Activated T-cell treated with anti-CD3 and anti-CD28 coated beads for 1 hour (primary cell): ENCODE results near the gene ZNF628.

Experiments
- DNase-seq: peaks from one replicate; pipeline ENCODE4 v3.0.0-alpha.2; 2020; ENCODE audit warnings: low read depth

ZNF628 gene

DNA sequence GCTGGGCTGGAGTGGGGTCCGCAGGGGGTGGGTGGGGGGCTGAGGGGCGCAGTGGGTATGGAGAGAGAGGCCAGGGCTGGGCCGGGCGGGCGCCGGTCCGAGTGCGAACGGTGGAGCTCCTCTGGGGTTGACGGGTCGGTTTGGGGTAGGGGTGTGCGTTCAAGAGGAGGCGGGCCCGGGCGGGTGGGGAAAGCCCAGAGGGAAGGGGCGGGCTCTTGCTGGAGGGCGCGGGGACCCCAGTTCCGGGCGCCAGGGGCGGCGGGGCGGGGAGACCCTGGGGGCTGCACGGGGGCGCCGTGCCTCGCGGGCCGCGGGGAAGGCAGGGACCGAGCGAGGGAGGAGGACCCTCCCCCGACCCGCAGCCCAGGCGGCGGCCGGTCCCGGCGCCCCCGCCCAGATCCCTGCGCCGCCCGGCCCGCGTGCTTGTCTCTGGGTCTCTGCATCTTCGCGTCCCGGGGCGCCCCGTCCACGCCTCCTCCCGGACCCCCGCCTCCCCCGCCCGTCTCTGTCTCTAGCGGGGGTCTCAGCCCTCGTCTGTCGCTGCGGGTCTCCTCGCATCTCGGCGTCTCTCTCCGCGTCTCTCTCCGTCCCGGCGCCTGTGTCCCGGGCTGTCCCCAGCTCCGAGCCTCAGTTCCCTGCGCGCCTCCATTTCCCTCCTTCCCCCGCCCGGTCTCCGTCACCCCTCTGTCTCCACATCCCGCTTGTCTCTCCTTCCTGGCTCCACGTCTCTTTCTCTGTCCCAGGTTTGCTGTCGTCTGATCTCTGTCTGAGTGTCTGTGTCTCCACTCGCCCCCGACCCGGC lies 25.1 kb upstream of the ZNF628 start:
- no peak for DNase-seq

DNA sequence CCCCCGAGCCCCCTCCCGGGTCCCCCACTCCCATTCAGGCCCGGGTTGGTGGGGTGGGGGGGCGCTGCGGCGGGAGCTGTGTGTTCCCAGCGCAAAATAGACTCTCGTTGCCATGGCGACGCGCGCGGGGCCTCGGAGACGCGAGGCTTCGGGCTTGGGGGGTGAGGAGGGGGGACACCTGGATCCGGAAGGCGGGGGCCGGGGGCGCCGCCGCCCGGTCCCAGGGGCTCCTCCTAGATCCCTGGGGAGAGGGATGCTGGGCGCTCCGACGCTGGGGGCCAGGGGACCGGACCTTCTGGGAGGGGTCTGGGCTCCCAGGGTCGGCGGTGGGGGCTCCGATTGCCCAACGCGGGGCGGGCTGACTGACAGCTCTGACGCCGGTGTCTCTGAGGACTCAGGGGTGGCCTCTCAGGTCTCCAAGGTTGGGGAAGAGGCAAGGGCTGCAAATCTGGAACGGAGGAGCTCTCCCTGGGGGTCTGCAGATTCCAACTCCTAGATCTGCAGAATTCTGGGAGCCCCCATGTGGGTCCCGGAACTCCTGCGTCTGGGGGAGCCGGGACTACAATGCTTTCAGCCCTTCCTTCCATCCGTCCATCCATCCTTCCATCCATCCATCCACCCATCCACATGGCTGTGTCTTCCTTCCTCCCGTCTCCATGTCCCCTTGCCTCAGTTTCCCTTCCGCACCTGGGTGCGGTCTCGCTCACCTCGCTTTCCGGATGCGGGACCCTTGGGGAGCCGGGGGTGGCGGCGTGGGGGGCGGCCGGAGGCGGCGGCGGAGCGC lies 24.3 kb upstream of the ZNF628 start:
- no peak for DNase-seq

DNA sequence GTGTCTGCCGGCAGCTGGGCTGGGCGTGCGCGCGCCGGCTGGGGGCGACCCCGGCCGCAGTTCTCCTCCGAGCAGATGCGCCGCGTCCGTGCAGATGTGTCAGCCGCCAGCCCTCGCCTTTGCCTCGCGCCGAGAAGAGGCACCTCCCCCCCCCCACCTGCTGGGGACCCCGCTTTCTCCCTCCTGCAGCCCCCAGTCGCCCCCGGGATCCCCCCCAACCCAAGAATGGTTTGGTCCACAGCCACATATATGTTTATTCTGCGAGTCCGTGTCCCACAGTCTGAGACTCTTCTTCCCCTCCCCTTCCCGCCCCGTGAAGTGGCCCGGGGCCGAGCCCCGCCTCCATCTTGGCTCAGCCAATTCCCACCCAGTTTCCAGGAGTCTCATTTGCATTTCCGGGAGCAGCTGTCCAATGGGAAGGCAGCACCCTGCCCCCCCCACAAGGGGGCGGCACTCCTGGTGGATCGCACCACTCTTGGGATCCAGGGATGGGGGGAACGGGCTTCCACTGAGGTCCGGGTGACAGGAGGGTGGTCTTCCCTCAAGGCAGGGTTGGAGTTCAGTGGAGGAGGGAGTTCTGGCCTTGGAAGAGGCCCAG lies 23.6 kb upstream of the ZNF628 start:
- no peak for DNase-seq

DNA sequence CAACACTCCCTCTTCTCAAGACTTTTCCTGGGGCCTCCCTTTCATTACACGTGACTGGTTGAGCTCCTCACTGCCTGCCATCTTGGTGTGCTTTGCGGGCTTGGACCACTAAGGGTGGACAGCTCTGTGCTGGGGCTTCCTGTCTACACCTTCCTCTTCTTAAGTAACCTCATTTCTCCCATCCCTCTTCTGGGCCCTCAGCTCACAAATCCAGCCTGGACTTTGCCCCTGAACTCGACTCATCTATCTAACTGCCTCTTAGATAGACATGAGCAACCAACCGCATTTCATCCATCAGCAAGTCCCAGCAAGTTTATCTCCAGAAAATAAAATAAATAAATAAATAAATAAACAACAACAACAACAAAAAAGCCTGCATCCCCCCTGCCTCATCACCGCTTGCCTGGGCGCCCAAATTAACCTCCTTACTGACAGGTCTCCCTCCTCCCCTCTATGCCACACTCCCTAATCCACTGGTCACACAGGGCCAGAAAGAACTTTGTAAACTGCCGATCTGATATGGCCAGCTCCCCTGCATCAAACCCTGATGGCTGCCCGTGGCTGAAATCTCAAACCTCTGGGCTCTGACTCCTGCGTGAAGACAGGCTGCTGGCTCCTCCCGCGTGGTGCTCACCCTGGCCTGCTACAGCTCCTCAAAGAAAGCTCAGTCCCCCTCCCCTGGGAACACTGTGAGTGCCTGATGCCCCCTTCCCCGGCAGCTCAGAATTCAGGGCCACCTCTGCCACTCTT lies 22.7 kb upstream of the ZNF628 start:
- DNase-seq, result no peak

DNA sequence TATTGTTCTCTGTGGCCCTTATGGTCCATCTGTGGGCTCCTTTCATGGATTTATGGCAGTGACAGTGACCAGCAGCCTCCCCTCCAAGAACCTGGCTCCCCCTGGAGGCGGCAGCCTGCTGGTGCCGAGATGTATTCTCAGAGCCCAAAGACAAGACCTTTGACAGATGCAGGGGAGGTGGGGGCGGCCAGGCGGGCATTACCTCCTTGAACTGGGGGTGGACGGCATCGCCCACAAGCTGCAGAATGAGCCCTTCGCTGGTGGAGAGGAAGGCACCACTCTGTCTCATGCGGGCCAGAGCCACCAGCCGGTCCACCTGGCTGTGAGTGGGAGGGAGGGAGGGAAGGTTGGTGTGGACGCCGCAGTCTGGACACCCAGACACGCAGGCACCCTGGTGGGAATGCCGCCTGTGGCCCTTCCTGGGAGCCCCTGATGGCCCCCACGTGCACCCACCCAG lies 21.6 kb upstream of the ZNF628 start:
- peak; percentile 35 for DNase-seq

DNA sequence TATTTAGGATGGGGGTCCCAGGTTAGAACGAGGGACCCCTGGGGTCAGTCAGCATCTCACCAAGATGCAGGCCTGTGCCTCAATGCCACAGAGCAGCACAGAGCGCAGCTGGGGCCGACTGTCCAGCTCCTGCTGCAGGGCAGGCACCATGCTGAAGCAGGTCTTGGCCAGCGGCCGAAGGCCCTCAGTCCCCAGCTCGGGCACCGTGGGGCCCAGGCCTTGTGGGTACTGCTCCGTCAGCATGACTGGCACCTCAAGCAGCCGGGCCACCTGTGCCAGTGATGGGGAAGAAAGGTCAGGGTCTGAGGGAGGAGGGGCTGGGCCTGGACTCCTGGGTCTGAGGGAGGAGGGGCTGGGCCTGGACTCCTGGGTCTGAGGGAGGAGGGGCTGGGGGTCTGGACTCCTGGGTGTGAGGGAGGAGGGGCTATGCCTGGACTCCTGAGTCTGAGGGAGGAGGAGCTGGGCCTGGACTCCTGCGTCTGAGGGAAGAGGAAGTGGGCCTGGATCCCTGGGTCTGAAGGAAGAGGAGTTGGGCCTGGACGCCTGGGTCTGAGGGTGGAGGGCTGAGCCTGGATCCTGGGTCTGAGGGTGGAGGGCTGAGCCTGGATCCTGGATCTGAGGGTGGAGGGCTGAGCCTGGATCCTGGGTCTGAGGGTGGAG lies 20.7 kb upstream of the ZNF628 start:
- no peak for DNase-seq

DNA sequence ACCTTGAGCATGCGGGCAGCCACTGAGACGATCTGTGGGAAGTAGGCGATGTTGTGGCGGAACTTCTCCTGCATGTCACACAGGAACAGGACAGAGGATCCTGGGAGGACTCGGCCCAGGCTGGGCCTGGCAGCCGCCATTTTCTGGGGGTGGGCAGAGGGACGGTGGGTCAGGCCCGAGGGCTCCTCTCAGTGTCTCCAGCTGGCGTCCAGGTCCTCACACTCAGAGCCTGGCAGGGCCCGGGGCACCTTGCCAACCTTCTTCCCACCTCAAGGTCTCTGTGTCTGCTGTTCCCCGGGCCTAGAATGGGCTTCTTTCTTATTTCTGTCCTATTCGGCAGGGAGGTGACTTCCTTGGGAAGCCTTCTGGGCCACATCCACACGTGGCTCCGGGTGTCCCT lies 20.1 kb upstream of the ZNF628 start:
- no peak for DNase-seq

DNA sequence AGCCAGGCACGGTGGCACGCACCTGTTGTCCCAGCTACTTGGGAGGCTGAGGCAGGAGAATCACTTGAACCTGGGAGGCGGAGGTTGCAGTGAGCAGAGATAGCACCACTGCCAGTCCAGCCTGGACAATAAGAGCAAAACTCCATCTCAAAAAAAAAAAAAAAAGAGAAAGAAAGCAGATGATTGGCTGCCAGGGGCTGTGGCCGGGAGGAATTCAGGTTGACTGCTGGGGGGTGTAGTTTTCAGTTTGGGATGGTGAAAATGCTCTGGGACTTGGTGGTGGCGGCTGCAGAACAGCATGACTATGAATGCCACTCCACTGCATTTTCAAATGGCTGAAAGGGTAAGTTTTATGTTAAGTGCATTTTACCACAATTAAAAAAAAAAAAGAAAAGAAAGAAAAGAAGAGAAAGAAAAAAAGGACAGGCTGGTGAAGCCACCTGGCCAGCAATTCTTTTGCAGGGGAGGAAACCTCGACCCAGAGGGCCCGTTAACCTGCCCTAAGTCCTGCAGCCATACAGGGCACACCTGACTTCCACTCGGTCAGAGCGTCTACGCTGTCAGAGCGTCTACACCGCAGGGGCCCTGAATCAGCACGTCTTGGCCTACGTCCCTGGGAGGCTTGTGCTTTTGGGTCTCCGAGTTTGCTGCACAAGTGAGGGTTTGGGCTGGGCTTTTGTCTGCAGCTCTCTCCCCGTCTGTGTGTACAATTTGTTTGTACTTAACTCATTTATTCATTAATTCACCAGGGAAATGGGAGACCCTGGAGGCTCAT lies 18.5 kb upstream of the ZNF628 start:
- DNase-seq, result no peak

DNA sequence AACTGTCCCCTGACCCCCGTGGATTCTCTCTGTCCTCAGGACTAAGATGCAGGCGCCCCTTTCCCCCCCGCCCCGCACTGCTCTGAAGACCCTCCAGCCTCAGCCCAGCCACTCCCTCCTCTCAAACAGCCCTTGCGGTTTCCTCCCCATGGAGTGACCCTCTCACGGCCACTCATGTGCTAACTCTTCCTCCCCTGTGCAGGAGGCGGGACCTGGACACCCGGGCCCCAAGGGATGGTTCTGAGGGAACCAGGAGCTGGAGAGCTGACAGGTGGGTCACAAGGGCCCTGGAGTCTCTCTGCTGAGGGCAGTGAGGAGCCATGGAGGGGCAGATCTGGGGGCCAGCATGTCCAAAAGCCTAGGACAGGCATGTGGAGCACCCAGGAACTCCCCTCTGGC lies 16.9 kb upstream of the ZNF628 start:
- no peak for DNase-seq

DNA sequence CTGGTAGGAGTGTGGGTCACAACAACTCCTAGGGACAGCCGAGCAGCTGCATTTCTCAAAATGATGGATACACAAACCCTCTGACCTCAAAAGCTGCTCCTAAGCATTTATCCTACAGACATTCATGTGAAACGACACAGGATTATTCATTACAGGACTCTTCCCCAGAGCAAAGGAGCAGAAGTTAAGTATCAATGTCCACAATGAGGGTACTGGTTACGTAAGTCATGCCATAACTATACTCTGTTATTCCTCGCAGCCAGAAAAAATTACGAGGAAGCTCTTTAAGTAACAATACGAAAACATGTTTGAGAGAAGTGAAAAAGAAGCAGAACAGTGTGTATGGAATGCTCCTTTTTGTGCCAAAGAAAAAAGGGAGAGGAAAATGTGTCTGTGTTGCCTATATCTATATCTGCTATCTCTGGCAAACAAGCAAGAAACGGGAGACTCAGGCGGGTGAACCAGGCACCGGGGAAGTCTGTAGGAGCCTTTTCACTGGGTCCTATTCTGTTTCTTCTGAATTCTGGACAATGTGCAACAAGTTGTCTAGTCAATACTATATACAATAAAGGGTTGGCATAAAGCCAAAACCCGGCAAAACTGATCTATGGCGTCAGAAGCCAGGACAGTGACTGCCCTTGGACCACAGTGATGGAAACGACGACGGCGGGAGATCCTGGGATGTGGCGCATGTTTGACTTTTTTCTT lies 16.3 kb upstream of the ZNF628 start:
- no peak for DNase-seq

DNA sequence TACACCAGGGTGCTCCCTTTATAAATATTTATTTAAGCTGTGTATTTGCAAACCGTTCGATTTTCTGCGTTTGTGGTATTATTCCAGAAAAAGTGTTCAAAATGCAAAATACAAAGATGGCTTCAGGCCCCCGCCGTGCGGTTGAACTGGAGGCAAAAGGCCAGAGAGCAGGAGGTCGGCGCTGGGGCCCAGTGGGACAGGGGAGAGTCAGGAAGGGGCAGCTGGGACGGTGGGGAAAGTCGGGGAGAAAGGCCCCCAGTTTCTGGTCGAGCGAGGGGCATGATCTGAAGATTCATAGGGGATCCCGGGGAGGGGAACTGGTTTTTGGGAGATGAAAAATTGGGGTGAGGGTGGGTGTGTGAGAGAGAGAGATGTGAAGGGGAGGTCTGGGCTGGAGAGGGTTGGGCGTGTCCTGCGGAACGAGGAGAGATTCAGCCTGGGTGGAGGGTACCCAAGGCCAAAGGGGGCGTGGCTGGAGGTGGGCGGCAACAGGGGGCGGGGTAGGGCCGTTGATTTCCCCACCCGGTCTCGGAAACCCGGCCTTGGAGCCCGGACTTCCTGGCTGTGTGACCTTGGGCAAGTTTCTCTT lies 15.7 kb upstream of the ZNF628 start:
- DNase-seq, result no peak

DNA sequence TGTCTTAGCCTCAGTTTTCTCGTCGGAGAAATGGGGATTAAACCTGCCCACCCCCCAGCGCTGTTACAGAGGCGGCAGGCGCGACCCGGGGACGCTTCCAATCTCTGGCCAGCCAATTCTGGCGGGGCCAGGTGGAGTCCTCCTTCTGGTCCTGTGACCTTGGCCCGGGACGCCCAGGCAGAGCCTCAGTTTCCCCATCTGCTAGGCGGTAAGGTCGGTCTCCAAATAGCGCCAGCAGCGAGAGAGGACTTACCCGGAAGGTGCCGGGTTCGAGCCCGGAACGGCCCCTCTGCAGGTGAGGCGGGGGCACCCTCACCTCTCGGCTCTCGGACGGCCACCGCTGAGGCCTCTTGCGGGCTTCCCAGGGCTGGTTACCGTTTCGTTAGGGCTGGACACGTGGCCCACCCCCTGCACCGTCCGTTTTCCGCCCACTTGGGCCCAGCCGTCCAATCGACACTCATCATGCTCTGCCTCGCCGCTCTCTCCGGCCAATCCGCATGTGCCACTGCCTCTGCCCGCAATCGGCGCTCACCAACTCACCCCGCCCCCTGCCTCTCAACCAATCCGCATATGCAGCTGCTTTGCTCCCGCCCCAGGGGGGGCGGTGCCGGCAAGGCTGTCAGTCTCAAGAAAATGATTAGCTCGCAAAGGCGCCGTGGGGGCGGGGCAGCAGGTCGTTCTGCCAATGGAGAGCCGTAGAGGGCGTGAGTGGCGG lies 15.0 kb upstream of the ZNF628 start, which contains the start of gene ISOC2:
Gene ISOC2 (minus strand): TSS at position 384 of the 715 bp plus-strand sequence. CDS start 5,156 bp downstream, outside the sequence.
- DNase-seq, result peak; percentile 100

DNA sequence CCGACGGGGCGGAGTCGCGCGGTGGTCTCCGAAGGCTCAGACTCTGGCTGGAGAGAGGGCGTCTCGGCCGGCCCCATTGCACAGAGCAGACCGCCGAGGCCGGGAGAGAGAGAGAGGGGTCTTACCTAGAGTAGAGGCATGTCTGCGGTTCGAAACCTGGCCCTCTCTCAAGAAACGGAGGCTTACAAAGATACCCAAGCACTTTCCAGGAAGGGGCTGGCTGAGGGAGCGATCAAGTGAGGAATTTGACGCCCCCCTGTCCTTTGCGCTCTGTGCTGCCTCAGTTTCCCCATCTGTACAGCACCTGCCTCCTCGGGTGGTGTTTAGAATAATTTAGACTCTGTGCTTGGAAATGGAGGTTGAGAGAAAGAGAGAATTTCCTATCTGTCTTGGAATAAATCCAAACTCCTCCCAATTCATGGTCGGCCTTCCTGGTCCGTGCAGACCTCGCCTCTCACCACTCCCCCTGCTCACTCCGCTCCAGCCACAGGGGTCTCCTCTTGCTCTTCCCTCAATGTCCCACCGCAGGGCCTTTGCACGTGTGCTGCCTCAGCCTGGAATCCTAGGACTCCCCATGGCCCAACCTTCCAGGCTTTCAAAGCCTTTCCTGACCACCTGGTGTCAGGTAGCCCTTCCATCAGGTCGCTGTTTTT lies 14.3 kb upstream of the ZNF628 start:
- no peak for DNase-seq

DNA sequence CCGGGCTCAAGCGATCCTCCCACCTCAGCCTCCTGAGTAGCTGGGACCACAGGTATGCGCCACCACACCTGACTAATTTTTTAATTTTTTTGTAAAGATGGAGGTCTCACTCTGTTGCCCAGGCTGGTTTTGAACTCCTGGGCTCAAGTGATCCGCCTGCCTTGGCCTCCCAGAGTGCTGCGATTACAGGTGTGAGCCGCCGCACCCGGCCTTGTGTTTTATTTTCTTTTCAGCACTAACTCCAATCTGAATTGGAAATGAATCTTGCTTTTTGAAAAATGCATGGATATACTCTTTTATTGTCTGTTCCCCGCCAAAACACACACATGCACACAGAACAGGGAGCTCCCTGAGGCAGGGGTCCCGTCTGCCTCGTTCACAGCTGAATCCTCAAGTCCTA lies 13.7 kb upstream of the ZNF628 start:
- DNase-seq, result no peak

DNA sequence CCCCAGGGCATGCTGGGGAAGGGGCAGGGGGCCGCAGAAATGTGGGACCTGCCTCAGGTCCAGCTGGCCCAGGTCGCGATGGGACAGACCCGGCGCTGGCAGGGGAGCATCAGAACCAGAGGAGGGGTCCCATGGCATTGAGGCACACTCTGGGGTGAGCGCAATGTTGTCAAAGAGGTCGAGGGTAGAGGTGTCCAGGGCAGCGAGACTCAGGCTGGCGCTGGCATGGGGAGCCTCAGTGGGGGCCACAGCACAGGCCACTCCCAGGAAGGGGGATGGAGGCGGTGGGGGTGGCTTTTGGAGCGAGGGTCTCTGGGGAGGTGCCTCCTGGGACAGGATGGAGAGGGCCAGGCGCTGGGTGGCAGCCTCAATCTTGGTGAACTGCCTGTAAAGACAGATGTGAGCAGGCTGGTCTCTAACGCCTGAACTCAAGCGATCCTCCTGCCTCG lies 12.8 kb upstream of the ZNF628 start:
- DNase-seq, result no peak

DNA sequence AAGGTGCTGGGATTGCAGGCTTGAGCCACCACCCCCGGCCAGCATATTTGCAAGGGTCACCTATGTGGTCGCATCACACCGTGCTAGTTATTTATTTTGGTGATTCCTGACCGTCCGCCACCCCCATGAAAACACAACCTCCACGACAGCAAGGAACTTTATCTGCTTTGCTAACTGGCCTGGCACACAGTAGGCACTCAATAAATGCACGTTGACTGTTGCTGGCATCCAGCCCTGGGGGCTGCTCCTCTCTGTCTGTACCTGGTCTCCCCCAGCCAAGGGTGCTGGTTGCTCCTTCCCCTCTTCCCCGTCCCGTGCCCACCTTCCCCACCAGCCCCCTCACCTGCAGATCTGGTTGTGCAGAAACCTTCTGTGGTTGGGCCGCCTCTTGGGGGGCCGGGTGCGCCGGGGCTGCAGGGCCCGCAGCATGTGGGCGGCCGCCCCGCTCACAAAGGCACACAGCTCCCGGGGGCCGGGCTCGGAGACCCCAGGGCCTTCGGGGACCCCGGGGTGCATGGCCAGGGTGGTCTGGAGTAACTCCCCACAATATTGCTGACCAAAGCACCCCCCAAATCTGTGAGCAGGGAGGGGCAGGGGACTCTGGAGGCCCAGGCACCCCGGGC lies 12.3 kb upstream of the ZNF628 start:
- DNase-seq, result no peak

DNA sequence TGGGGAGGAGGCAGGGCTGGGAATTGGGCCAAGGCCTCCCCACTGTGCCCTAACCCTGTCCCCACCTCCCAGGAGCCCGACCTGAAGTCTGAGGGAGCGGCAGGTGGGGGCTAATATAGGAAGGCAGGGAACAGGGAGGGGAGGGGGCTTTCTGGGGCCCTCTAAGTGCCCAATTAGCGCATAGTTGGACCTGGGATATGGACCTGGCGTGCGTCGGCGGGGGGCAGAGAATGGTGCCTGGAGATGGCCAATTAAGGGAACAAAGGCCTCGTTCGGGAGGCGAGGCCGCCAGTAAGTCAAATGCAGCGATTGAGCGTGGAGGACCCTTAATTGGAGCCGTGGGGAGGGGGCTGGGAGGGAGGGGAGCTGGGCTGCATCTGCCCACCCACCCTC lies 11.8 kb upstream of the ZNF628 start, which contains the start of gene C19orf85:
Gene C19orf85 (minus strand): TSS at position 90 of the 393 bp plus-strand sequence. CDS start 197 bp downstream, outside the sequence.
- DNase-seq, result no peak
